OCI-M2 (cell line): ENCODE measurements around the gene TNP2.
"Not testable (repeated sequence)": the region's sequence is repeated elsewhere in the genome, so short reads cannot be mapped to it uniquely, and the experiment has no call there.

Source experiments
- DNase-seq: peaks from one replicate; lab custom pipeline; 2025; ENCODE audit not compliant: unreplicated experiment; lab: John Stamatoyannopoulos, UW

The TNP2 gene

GRCh38 chr16:11225677-11226549, 43.2 kb downstream of the TNP2 start:
- DNase-seq: no peak

- no peak for DNase-seq
Measured at GRCh38 chr16:11224894-11225676, 44.0 kb downstream of the TNP2 start.

GRCh38 chr16:11224096-11224893, 44.8 kb downstream of the TNP2 start:
- no peak for DNase-seq

- DNase-seq: not testable (repeated sequence)
Measured at GRCh38 chr16:11220507-11220906, 48.6 kb downstream of the TNP2 start.

GRCh38 chr16:11219178-11219577, 49.9 kb downstream of the TNP2 start:
- DNase-seq: no peak

- DNase-seq: no peak
Measured at GRCh38 chr16:11218604-11218962, 50.5 kb downstream of the TNP2 start.
